SK-N-DZ (cell line): ENCODE measurements around the gene SEMA4G. TPM values are rescaled to one million over a fixed set of nuclear protein-coding genes. Genes with fewer than 3 reads are reported as not detected.

Experiments used
- DNase-seq: peaks from one replicate; pipeline ENCODE4 v3.0.0-alpha.2; 2015; ENCODE audit warnings: low spot score
- polyA plus RNA-seq, 2 experiments: library from polyadenylated mRNA; depleted of rRNA; stranded (reverse); fragments of >200 nt; gene quantifications; 2 replicates each; pipeline ENCODE4 v1.2.3, GENCODE V29; 2014

Gene SEMA4G
- 3.3 and 5.0 TPM in 2 replicates for polyA plus RNA-seq (2014; cell fraction: cytosol; rRNA removed)
- 7.0 and 7.7 TPM in 2 replicates for polyA plus RNA-seq (2014; cell fraction: nucleus; rRNA removed)

GRCh38 chr10:100969187-100970075 lies at the start of gene SEMA4G:
SEMA4G (plus strand) TSS chr10:100969504; CDS start chr10:100972913, 3,409 bp downstream.
- DNase-seq, result peak; percentile 76

DNA sequence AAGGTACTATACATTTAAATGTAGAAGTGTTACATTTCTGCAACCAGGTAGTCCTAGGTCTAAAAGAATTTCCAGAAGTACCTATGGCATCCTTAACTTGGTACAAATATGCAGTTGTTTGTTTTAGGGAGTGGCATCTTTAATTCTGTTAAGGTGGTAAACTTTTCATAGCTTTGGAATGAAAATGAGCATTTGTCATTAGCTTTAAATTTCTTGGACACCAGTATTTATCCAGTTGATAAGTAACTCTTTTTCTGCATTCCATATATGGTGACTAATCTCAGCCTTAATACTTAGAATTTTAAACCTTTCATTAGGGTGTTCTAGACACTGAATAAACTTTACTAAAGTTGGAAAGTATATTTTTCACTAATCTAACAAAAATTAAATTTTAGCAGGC lies 45.7 kb upstream of the SEMA4G start:
- no peak for DNase-seq

DNA sequence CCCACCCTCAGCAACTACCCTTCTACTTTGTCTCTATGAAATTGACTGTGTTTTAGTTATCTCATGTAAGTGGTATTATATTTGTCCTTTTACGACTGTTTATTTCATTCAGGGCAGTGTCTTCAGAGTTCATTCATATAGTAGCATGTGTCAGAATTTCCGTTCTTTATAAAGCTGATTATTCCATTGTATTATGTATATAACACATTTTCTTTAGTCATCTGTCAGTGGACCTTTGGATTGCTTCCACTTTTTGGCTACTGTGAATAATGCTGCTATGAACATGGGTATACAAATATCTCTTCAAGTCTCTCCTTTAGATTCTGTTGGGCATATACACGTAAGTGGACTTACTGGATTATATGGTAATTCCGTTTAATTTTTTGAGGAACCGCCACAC lies 42.0 kb upstream of the SEMA4G start:
- DNase-seq, result no peak

GRCh38 chr10:100928039-100928438 lies 41.3 kb upstream of the SEMA4G start:
- no peak for DNase-seq

GRCh38 chr10:100930368-100930767 lies 38.9 kb upstream of the SEMA4G start:
- no peak for DNase-seq

- DNase-seq, result no peak
These were observed 35.1 kb upstream of the SEMA4G start for GRCh38 chr10:100934084-100934659.

DNA sequence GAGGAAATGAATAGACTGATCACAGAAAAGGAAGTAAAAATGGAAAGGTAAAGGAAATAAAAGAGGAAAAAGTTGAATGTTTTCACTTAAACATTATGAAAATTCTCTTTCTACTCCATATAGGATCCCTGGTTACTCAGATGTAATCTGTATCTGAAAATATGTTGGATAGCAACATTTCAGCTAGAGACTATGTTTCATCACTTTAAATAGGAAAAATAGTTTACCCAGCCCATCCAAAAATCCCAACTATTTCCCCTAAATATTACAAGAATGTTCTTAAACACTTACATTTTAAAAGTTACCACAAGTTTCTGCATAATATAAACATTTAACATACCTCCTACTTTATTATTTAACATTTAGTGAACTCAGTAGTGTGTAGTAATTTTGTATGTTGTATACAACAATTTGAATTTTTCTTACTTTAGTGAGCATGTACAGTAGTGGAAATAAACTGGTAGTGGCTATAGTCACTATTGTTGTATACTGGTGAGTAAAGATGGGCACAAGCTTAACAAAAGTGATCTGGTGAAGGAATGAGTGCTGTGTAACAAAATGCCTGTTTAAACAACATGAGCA lies 29.4 kb upstream of the SEMA4G start:
- DNase-seq, result no peak

GRCh38 chr10:100942229-100942628 lies 27.1 kb upstream of the SEMA4G start:
- DNase-seq, result no peak

GRCh38 chr10:100943508-100943907 lies 25.8 kb upstream of the SEMA4G start:
- DNase-seq, result no peak

GRCh38 chr10:100945754-100946153 lies 23.6 kb upstream of the SEMA4G start:
- no peak for DNase-seq

DNA sequence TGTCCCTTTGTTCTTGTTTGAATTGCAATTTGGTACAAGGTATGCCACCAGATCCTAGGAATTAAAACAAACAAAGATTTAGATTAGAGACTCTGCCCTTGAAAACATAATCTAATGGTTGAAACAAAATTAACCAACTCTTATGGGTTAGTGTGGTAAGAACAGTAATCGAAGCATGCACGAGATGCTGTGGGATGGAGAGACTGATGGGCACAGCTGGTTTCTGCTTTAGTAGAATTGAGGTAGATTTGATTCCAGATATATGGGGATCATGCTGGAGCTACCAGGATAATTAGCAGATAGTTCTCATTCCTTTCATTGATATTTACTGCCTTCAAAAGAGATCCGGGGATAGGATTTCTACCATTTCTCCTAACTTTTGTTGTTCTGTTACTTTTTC lies 20.4 kb upstream of the SEMA4G start:
- DNase-seq, result no peak

DNA sequence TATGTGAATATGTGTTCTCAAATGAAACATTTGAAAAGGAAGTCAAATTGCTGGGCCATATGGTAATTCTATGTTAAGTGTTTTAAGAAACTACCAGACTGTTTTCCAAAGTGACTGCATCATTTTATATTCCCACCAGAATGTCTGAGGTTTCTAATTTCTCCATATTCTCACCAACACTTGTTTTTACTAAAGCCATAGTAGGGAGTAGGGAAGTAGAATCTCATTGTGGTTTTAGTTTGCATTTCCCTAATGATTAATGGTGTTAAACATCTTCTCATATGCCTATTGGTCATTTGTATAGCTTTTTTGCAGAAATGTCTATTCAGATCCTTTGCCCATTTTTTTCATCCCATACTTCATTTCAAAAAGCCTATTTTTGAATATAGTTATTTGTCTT lies 9.1 kb upstream of the SEMA4G start:
- DNase-seq, result no peak

DNA sequence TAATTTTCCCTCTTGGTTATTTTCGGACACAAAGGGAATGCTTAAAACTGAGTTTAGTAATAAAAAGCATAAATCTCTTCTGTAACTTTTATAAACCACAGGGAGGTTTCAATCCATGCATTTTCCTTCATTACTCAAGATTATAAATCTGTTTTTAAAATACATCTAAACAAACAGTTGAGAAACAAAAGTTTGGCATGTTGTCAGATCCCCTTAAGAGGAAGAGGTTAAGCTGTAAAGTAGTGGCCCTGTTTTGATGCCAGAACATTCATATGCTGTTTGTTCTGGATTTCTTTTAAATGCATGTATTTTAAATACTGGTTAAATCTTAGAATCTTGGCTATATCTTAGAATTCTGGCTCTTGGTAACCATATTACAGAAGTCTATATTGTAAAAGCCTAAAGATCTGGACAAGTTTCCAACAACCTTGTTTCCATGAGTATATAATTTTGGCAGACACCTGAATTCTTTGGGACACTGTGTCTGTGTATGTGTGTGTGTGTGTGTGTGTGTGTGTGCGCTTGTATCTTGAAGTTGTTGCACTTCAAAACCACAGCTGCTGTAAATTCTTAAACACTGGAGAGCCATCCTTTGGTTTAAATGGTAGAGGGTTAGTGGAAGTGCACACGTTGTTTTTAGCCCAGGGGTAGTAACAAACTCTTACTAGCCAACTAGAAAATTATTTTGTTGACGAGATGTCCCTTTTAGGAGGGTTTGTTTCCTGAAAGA lies 6.8 kb upstream of the SEMA4G start:
- DNase-seq, result no peak

DNA sequence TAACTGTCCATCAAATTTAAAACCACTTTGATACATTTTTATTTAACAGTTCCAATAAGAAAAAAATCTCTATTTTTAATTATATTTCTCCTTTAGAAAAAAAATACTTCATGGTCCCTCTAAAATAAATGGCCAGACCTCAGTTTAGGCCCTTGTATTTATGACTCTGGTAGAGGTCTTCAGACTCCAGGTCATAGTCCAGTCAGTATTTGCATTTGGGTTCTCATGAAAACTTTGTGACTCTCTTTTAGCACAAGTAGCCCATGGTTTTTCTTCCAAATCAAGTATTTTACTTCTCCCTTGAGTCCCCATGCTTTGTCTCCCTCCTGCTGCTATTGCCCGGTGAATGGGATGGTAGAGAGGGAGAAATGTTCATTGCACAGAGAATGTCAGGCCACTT lies 5.5 kb upstream of the SEMA4G start:
- DNase-seq, result no peak

DNA sequence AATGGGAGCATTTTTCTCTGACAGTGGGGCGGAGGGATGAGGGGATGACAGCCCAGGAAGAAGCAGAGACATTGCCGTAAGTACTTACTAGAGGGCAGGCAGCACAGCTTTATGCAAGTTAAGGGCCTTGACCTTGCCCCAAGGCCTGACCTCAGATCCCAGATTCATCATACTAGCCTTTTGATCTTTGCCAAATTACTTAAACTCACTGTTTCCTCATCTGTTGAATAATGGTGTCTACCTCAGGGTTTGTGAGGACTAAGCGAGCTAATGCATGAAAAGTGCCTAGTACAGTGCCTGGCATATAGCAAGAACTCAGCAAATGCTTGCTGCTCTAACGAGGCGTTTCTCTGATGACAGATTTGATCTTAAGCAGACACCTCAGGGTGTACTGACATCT lies 3.5 kb upstream of the SEMA4G start:
- no peak for DNase-seq

- no peak for DNase-seq
These were observed 2.4 kb upstream of the SEMA4G start for GRCh38 chr10:100966887-100967286.

DNA sequence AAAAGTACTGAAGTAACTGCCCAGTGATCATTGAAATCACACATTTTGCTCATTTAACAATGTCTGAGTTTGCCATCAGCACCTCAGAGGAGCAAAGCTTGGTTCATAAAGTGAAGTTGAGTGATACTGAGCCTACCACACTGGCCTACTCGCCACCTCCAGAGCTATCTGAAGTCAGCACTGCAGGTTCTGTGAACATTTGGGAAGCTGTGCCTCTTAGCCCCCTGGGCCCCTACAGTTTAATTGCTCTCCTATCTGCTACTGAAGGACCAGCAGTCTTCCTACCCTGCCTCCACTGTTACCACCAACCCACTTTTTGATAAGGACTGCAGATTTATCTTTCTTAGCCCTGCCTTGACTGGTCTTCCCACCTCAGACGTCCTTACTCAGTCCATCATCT lies 2.0 kb upstream of the SEMA4G start:
- no peak for DNase-seq

DNA sequence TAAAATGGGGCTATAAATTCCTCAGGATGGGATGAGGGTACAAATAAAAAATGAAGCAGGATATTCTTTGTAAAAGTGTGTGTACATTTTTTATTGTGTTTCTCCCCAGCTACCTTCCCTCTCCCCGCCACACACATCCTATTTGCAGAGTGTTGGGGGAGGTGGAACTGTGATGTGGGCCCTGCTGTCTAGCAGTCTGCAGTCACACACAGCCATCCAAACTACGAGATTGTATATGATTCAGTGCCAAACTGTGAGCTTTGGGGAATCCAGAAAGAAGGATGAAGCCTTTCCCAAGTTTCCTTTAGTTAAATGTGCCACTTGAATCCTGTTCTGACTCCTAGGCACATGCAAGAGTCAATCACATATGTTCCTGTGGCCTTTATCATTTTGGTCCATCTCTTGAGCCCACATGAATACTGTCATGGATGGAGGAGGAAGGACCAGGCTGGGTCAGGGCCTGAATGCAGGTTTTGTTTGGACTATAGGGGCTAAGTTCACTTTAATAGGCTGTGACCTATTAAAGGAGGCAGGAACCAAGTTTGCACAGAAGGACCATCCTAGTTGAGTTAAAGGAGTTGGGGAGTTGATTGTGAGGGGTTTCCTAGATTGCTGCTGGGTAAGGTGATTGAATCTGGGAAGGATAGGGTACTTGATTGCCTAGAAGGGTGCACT lies 1.1 kb upstream of the SEMA4G start:
- DNase-seq, result no peak

DNA sequence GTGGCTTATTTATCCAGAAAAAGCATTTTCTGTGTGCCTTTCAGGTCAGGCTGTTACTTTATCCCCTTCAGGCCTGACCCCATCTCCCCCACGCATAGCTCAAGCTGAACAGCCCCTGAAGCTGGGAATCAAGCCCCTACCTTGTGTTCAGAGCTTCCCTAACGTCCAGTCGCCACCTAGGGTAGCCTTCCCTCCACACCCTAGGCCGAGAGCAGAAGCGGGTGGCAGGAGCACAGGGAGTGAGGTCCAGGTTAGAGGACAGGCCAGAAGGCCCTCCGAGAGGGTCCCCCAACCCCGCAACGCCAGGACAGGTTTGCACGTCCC lies 479 bp upstream of the SEMA4G start:
- no peak for DNase-seq

- DNase-seq, result no peak
These were observed 991 bp downstream of the SEMA4G start for GRCh38 chr10:100970076-100970913.
